Mucosa of descending colon (tissue), 3 donors: ENCODE data around the gene DNAH9. TPM values are rescaled to one million over a fixed set of nuclear protein-coding genes. Genes with fewer than 3 reads are reported as not detected.

Experiments
- ATAC-seq: fragments of 200-7000 bp; cut with Tn5 transposase; one replicate; pipeline ENCODE4 v1.9.1; 2020; ENCODE audit warnings: mild to moderate bottlenecking, moderate library complexity
- DNase-seq, 3 donors: peaks; one replicate each; pipeline ENCODE4 v3.0.0-alpha.2; 2020
- H3K36me3 ChIP-seq: fragments of 200-600 bp; one replicate; pipeline ENCODE4 v1.8.0; 2021; ENCODE audit warnings: low read depth, mild to moderate bottlenecking
- H3K4me1 ChIP-seq: fragments of 200-600 bp; one replicate; pipeline ENCODE4 v1.8.0; 2021; ENCODE audit warnings: low read depth, mild to moderate bottlenecking
- H3K4me3 ChIP-seq: fragments of 200-600 bp; one replicate; pipeline ENCODE4 v1.8.0; 2021; ENCODE audit warnings: mild to moderate bottlenecking
- H3K9me3 ChIP-seq: fragments of 200-600 bp; one replicate; pipeline ENCODE4 v1.8.0; 2021; ENCODE audit warnings: mild to moderate bottlenecking
- CTCF ChIP-seq: fragments of 200-600 bp; IDR thresholded peaks from one replicate; pipeline ENCODE4 v1.8.0; 2022; ENCODE audit warnings: antibody characterized with exemption, mild to moderate bottlenecking
- intact Hi-C, 2 donors: fragments of 100-400 bp; cut with DNase I in 1 of 2; cut with micrococcal nuclease in 1 of 2; formaldehyde crosslinking; loops; one replicate each; pipeline versions ENCODE4 v1.11.0 to v1.11.1; 2022; cut with DNase I, micrococcal nuclease
- total RNA-seq, 3 donors: library from RNA; stranded (reverse); fragmentation: NEBNext Ultra II Directional in 2 of 3; extraction: Animal tissue kit (Norgen Biotek cat#: 25700) in 2 of 3; gene quantifications; one replicate each; pipeline versions ENCODE4 v1.2.1 to v1.2.4, GENCODE V29; 2021 to 2023
- donor health status: DM: no; HTN: no; CAD: no; lungs with moderate emphysema.
- donor health status: DM: no; HTN: no; CAD: no.
- donor health status: DM: no; HTN: yes; CAD: no.

The DNAH9 gene
- total RNA-seq, 3 donors from 2014 or later: 0.41 to 1.5 (median 0.79) TPM

GRCh38 chr17:11638700-11639265, 40.5 kb downstream of the DNAH9 start:
- Histone ChIP-seq H3K4me1 (no peaks in the 10 kb centered on the region), H3K36me3 (no peaks in the 10 kb centered on the region), H3K4me3 (no peak overlapping the region), H3K9me3 (no peaks in the 10 kb centered on the region)
- peak; percentile 25 for ATAC-seq
- DNase-seq: peak in 1 of 3 donors; percentile 5
- no peak for TF ChIP-seq CTCF
- intact Hi-C loops: no loop called here

GRCh38 chr17:11639736-11640462, 41.6 kb downstream of the DNAH9 start:
- intact Hi-C loops: no loop called here
- no peak overlapping the region for H3K4me3 ChIP-seq
- DNase-seq (no peak), ATAC-seq (no peak)
- H3K9me3 ChIP-seq: no peaks in the 10 kb centered on the region
- H3K36me3 ChIP-seq: no peaks in the 10 kb centered on the region
- no peak for TF ChIP-seq CTCF
- peaks cover 4% of the 10 kb centered on the region for H3K4me1 ChIP-seq

DNA sequence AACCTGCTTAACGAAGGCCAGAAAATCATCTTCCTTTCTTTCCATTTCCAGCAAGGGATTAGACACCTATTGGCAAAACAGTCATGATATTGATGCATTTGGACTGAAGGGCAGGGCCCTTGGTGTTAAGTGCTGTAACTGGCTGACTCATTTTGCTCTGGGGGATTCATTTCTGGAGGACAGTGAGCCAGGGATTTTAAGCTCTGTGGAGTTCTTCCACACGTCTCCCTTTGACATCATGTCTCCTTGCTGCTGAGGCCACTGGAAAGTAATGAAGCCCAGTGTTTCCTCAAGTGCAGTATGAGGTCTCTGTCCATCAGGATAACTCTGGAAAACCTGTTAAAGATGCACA, 42.2 kb downstream of the DNAH9 start:
- H3K9me3 ChIP-seq: no peaks in the 10 kb centered on the region
- no peak for TF ChIP-seq CTCF
- peaks cover 4% of the 10 kb centered on the region for H3K4me1 ChIP-seq
- ATAC-seq: no peak
- no peaks in the 10 kb centered on the region for H3K36me3 ChIP-seq
- intact Hi-C loops: no loop called here
- DNase-seq: no peak
- no peak overlapping the region for H3K4me3 ChIP-seq

GRCh38 chr17:11641521-11642275, 43.4 kb downstream of the DNAH9 start:
- Histone ChIP-seq H3K4me1 (peaks cover 4% of the 10 kb centered on the region), H3K36me3 (no peaks in the 10 kb centered on the region), H3K4me3 (no peak overlapping the region), H3K9me3 (no peaks in the 10 kb centered on the region)
- no peak for TF ChIP-seq CTCF
- intact Hi-C loops: no loop called here
- DNase-seq (no peak), ATAC-seq (no peak)

DNA sequence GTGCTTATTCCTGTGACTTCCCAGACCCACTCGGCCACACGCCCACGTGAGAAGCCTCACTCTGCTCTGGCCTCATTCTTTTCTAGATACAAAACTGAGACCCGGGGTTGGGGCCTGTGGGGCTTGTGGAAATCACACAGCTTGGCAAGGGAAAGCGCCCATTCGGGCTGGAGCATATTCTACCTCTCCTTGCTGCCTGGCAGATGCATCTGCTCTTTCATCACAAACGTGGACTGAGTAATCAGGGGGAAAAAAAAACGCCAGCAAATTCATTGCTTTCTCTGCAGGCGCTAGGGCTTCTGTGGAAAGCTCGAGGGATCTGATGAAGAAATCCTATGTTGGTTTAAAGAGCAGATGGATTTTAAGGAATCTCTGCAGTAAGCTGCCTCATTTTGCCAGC, 44.4 kb downstream of the DNAH9 start:
- no peak for TF ChIP-seq CTCF
- Histone ChIP-seq H3K9me3 (no peaks in the 10 kb centered on the region), H3K4me3 (no peak overlapping the region), H3K4me1 (peaks cover 4% of the 10 kb centered on the region), H3K36me3 (no peaks in the 10 kb centered on the region)
- no peak for DNase-seq
- intact Hi-C loops: no loop called here
- no peak for ATAC-seq
